NT2/D1 (cell line): ENCODE measurements around the gene RPP25L.

Experiments used
- DNase-seq: peaks from one replicate; pipeline ENCODE4 v3.0.0-alpha.2; 2011; ENCODE audit warnings: low read depth, low spot score
- H3K27me3 ChIP-seq: 2 replicates; pipeline ENCODE4 v1.6.0; 2011; ENCODE audit warnings: mild to moderate bottlenecking; ENCODE audit not compliant: insufficient read length, insufficient read depth
- H3K36me3 ChIP-seq: 2 replicates; pipeline ENCODE4 v1.6.1; 2011; ENCODE audit warnings: mild to moderate bottlenecking, low read length, mixed read lengths; ENCODE audit not compliant: insufficient read depth, insufficient read length
- H3K4me1 ChIP-seq: 2 replicates; pipeline ENCODE4 v1.5.1; 2011; ENCODE audit not compliant: insufficient read depth, insufficient read length
- H3K4me3 ChIP-seq: 2 replicates; pipeline ENCODE4 v1.5.1; 2011; ENCODE audit warnings: low read depth; ENCODE audit not compliant: insufficient read length
- H3K9ac ChIP-seq: 2 replicates; pipeline ENCODE4 v1.6.0; 2011; ENCODE audit warnings: low read depth; ENCODE audit not compliant: insufficient read length
- H3K9me3 ChIP-seq: 2 replicates; pipeline ENCODE4 v1.5.1; 2011; ENCODE audit warnings: mild to moderate bottlenecking, low read length; ENCODE audit not compliant: insufficient read depth
- SUZ12 ChIP-seq: IDR thresholded peaks from 2 replicates; pipeline ENCODE4 v1.6.1; 2011; ENCODE audit not compliant: insufficient read length, insufficient read depth; ENCODE audit errors: extremely low read depth
- YY1 ChIP-seq: IDR thresholded peaks from 2 replicates; pipeline ENCODE4 v1.6.1; 2011; ENCODE audit not compliant: insufficient read length, insufficient read depth
- ZNF274 ChIP-seq: IDR thresholded peaks from 2 replicates; pipeline ENCODE4 v1.6.1; 2011; ENCODE audit warnings: mild to moderate bottlenecking, low read depth, low read length

The RPP25L gene

GRCh38 chr9:34566972-34567371 lies 44.9 kb downstream of the RPP25L start:
- Histone ChIP-seq H3K4me1 (peaks cover 20% of the 10 kb centered on the region), H3K36me3 (peaks cover 12% of the 10 kb centered on the region)
- TF ChIP-seq YY1: no peak
- TF ChIP-seq ZNF274: no peak
- TF ChIP-seq SUZ12: no peak

GRCh38 chr9:34566322-34566721 lies 45.6 kb downstream of the RPP25L start:
- Histone ChIP-seq H3K36me3 (peaks cover 12% of the 10 kb centered on the region), H3K9me3 (peaks cover 10% of the 10 kb centered on the region; the same call in 1 of the 2 replicates), H3K4me3 (no peak overlapping the region), H3K9ac (no peak overlapping the region), H3K4me1 (peaks cover 20% of the 10 kb centered on the region), H3K27me3 (no peaks in the 10 kb centered on the region)
- TF ChIP-seq SUZ12 (no peak), YY1 (no peak), ZNF274 (no peak)
- DNase-seq: no peak

More at GRCh38 chr9:34566972-34567371, 44.9 kb downstream of the RPP25L start:
- DNase-seq: no peak
- Histone ChIP-seq H3K9me3 (peaks cover 9% of the 10 kb centered on the region; the same call in 1 of the 2 replicates), H3K4me3 (no peak overlapping the region), H3K9ac (no peak overlapping the region), H3K27me3 (no peaks in the 10 kb centered on the region)

DNA sequence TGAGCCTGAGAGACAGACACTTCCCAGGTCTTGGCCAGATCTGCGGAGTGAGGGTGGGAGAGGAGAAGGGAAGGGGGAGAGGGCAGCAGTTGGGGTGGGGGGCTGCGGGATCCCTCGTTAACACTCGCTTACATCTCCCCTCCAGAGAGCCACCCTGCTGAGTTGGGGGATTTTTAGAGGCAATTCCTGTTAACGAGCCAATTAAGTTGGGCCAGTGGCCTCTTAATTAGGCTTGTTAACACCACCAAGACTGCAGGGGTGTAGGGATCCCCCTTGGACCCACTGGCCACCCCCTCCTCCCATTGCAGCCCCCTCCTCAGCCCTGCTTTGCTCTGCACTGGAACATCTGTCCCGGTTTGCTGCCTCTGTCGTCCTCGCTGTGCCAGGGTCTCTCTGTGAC lies 46.0 kb downstream of the RPP25L start:
- Histone ChIP-seq H3K4me3 (no peak overlapping the region), H3K9me3 (peaks cover 10% of the 10 kb centered on the region; the same call in 1 of the 2 replicates), H3K36me3 (peaks cover 12% of the 10 kb centered on the region), H3K4me1 (peaks cover 18% of the 10 kb centered on the region), H3K9ac (no peak overlapping the region), H3K27me3 (no peaks in the 10 kb centered on the region)
- no peak for TF ChIP-seq SUZ12
- no peak for TF ChIP-seq YY1
- no peak for TF ChIP-seq ZNF274
- no peak for DNase-seq

- DNase-seq: no peak
- TF ChIP-seq SUZ12 (no peak), ZNF274 (no peak), YY1 (no peak)
- Histone ChIP-seq H3K9me3 (peaks cover 10% of the 10 kb centered on the region; the same call in 1 of the 2 replicates), H3K4me1 (peaks cover 22% of the 10 kb centered on the region), H3K36me3 (peaks cover 12% of the 10 kb centered on the region), H3K9ac (no peak overlapping the region), H3K4me3 (no peak overlapping the region), H3K27me3 (no peaks in the 10 kb centered on the region)
Observed at GRCh38 chr9:34564617-34565016, 47.3 kb downstream of the RPP25L start.

GRCh38 chr9:34563262-34563661 lies 48.6 kb downstream of the RPP25L start:
- peaks cover 10% of the 10 kb centered on the region; the same call in 1 of the 2 replicates for H3K9me3 ChIP-seq
- TF ChIP-seq YY1 (no peak), SUZ12 (no peak)
- H3K4me1 ChIP-seq: peaks cover 24% of the 10 kb centered on the region
- H3K27me3 ChIP-seq: no peaks in the 10 kb centered on the region
- H3K9ac ChIP-seq: no peak overlapping the region
- no peak overlapping the region for H3K4me3 ChIP-seq
- DNase-seq: no peak
- H3K36me3 ChIP-seq: peaks cover 12% of the 10 kb centered on the region

- Histone ChIP-seq H3K9me3 (peaks cover 10% of the 10 kb centered on the region; the same call in 1 of the 2 replicates), H3K9ac (no peak overlapping the region), H3K4me3 (no peak overlapping the region), H3K27me3 (no peaks in the 10 kb centered on the region), H3K36me3 (peaks cover 12% of the 10 kb centered on the region), H3K4me1 (peaks cover 24% of the 10 kb centered on the region)
- no peak for DNase-seq
- TF ChIP-seq ZNF274: no peak
- TF ChIP-seq YY1: no peak
- TF ChIP-seq SUZ12: no peak
Observed at GRCh38 chr9:34562135-34562745, 49.7 kb downstream of the RPP25L start.

GRCh38 chr9:34560599-34561214 lies 51.2 kb downstream of the RPP25L start:
- no peak for TF ChIP-seq ZNF274
- TF ChIP-seq SUZ12: no peak
- TF ChIP-seq YY1: no peak
- Histone ChIP-seq H3K36me3 (peaks cover 14% of the 10 kb centered on the region), H3K9me3 (peaks cover 10% of the 10 kb centered on the region; the same call in 1 of the 2 replicates), H3K4me3 (no peak overlapping the region), H3K4me1 (peaks cover 16% of the 10 kb centered on the region), H3K27me3 (no peaks in the 10 kb centered on the region), H3K9ac (no peak overlapping the region)
- no peak for DNase-seq
